ENCODE results near the gene CEP170B. TPM values are rescaled to one million over a fixed set of nuclear protein-coding genes. Genes with fewer than 3 reads are reported as not detected.

CEP170B gene
- total and polyA plus RNA-seq, 2 of the 8 experiments (the other 6 are each of a cell fraction or from before 2014, with no cell fraction given), result 9.1 to 33.8 TPM

DNA sequence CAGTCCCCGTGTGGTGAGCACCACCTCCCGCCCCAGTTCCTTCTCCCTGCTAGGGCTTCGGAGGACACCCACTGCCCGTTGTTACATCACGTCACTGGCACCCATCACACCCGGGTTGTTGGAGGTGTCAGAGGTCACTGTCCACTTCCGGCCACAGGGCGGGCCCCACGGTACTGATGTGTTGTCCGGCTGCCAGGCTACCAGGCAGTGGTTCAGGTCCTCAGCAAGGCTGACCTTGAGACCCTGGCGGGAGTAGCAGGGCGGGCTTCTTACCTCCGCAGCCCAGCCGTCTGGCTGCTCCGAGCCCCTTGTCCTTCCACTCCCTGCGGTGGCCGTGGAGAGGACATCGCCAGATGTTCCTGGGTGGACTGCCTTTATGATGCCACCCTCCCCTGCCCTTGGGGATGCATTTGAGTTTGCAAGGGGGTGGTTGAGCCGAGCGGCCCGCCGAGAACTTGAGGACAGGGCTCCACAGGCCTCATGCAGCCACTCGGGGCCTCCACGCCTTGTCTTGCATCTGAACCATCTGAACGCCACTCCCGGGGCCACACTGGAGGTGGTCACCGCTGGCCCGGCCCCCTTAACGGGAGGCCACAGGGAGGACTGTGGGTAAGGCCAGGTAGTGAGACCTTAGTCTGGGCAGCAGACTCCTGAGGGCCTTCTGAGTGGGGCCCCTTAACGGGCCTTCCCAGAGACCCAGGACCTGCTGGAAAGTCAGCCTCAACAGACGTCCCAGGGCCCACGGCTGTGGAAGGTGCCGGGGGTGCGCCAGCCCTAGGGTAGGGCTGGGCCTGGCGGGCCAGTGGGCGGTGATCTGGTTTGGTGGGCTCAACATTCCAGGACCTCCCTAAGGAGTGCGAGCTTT is 32.5 kb downstream of the CEP170B start (continued):
- TF ChIP-seq TEAD4 (IDR thresholded peaks at IDR 0.05; ENCODE audit: low read depth, low read length) (no peak), TBP (IDR thresholded peaks at IDR 0.05; ENCODE audit: low read depth, low read length) (no peak), GABPA (IDR thresholded peaks at IDR 0.05; ENCODE audit: borderline replicate concordance, insufficient read depth, low read length) (no peak), POLR2A (IDR thresholded peaks at IDR 0.05; ENCODE audit: control extremely low read depth in 1 of 2, low read depth in 2 of 2, low read length in 2 of 2) (no peak), SRF (IDR thresholded peaks at IDR 0.05; ENCODE audit: low read depth, low read length) (no peak), POLR2AphosphoS5 (IDR thresholded peaks at IDR 0.05; ENCODE audit: low read depth, low read length) (no peak), RNF2 (IDR thresholded peaks at IDR 0.05; ENCODE audit: borderline replicate concordance, low read depth, low read length, missing control alignments, poor library complexity, severe bottlenecking) (no peak)
- TF ChIP-seq, protein P1, sequence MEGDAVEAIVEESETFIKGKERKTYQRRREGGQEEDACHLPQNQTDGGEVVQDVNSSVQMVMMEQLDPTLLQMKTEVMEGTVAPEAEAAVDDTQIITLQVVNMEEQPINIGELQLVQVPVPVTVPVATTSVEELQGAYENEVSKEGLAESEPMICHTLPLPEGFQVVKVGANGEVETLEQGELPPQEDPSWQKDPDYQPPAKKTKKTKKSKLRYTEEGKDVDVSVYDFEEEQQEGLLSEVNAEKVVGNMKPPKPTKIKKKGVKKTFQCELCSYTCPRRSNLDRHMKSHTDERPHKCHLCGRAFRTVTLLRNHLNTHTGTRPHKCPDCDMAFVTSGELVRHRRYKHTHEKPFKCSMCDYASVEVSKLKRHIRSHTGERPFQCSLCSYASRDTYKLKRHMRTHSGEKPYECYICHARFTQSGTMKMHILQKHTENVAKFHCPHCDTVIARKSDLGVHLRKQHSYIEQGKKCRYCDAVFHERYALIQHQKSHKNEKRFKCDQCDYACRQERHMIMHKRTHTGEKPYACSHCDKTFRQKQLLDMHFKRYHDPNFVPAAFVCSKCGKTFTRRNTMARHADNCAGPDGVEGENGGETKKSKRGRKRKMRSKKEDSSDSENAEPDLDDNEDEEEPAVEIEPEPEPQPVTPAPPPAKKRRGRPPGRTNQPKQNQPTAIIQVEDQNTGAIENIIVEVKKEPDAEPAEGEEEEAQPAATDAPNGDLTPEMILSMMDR (IDR thresholded peaks at IDR 0.05; ENCODE audit: control extremely low read depth in 1 of 3, insufficient read depth in 1 of 3, low read depth in 1 of 3, low read length in 3 of 3), result no peak
- TF ChIP-seq, protein P2, sequence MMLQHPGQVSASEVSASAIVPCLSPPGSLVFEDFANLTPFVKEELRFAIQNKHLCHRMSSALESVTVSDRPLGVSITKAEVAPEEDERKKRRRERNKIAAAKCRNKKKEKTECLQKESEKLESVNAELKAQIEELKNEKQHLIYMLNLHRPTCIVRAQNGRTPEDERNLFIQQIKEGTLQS (IDR thresholded peaks at IDR 0.05; ENCODE audit: insufficient read depth, low read depth, low read length), result no peak

Measured in H1 (cell line).